Germinal center (tissue), 1 donor: ENCODE measurements around the gene VPS13A.

Experiments
- DNase-seq: peaks from one replicate; pipeline ENCODE4 v3.0.0; 2012; ENCODE audit warnings: mixed read lengths, low spot score

VPS13A gene

GRCh38 chr9:77177143-77177893 is at the start of gene VPS13A:
Gene VPS13A, plus strand, starts transcription at chr9:77177534. Its CDS starts 171 bp downstream, at chr9:77177705.
- DNase-seq = peak; percentile 91

GRCh38 chr9:77128125-77128789 is 49.1 kb upstream of the VPS13A start:
- DNase-seq = no peak

GRCh38 chr9:77131399-77131798 is 45.9 kb upstream of the VPS13A start:
- no peak for DNase-seq

- no peak for DNase-seq
Observed at GRCh38 chr9:77133011-77133410, 44.3 kb upstream of the VPS13A start.

GRCh38 chr9:77142366-77142765 is 35.0 kb upstream of the VPS13A start:
- DNase-seq = no peak

- DNase-seq = no peak
Observed at GRCh38 chr9:77149879-77150278, 27.5 kb upstream of the VPS13A start.

GRCh38 chr9:77152289-77152688 is 25.0 kb upstream of the VPS13A start:
- no peak for DNase-seq

- no peak for DNase-seq
Observed at GRCh38 chr9:77156646-77157371, 20.5 kb upstream of the VPS13A start.

GRCh38 chr9:77158772-77159513 is 18.4 kb upstream of the VPS13A start:
- no peak for DNase-seq

- DNase-seq = no peak
Observed at GRCh38 chr9:77161191-77161590, 16.1 kb upstream of the VPS13A start.

GRCh38 chr9:77161966-77162365 is 15.4 kb upstream of the VPS13A start:
- no peak for DNase-seq

- DNase-seq = no peak
Observed at GRCh38 chr9:77162366-77162765, 15.0 kb upstream of the VPS13A start.

GRCh38 chr9:77163884-77164283 is 13.4 kb upstream of the VPS13A start:
- no peak for DNase-seq

GRCh38 chr9:77166193-77166592 is 11.1 kb upstream of the VPS13A start:
- DNase-seq = no peak

GRCh38 chr9:77170991-77171699 is 6.2 kb upstream of the VPS13A start:
- no peak for DNase-seq

GRCh38 chr9:77175151-77175550 is 2.2 kb upstream of the VPS13A start:
- no peak for DNase-seq

GRCh38 chr9:77176106-77176505 is 1.2 kb upstream of the VPS13A start:
- no peak for DNase-seq

GRCh38 chr9:77176686-77177142 is 620 bp upstream of the VPS13A start:
- no peak for DNase-seq

- peak; percentile 53 for DNase-seq
Observed at GRCh38 chr9:77177894-77178794, 810 bp downstream of the VPS13A start.

GRCh38 chr9:77180056-77180455 is 2.7 kb downstream of the VPS13A start:
- DNase-seq = no peak
